Stimulated activated CD8-positive, alpha-beta memory T cell treated with anti-CD3 and anti-CD28 coated beads, Interleukin-15, amount 100 ng/mL, for 1 hour (primary cell): ENCODE measurements around the gene FYN.
"Not testable (repeated sequence)": the region's sequence is repeated elsewhere in the genome, so short reads cannot be mapped to it uniquely, and the experiment has no call there.

Experiments used
- DNase-seq: peaks from one replicate; pipeline ENCODE4 v3.0.0-alpha.2; 2020; ENCODE audit warnings: low read depth

Gene FYN

GRCh38 chr6:111706841-111707391 is 166.3 kb downstream of the FYN start:
- DNase-seq = no peak

- DNase-seq = no peak
Measured at GRCh38 chr6:111703723-111704122, 169.5 kb downstream of the FYN start.

- no peak for DNase-seq
Measured at GRCh38 chr6:111702268-111702667, 171.0 kb downstream of the FYN start.

GRCh38 chr6:111701146-111701545 is 172.1 kb downstream of the FYN start:
- no peak for DNase-seq

- no peak for DNase-seq
Measured at GRCh38 chr6:111700135-111700690, 173.0 kb downstream of the FYN start.

- DNase-seq = no peak
Measured at GRCh38 chr6:111699123-111699522, 174.1 kb downstream of the FYN start.

- no peak for DNase-seq
Measured at GRCh38 chr6:111696814-111697213, 176.4 kb downstream of the FYN start.

GRCh38 chr6:111692327-111693164 is 180.7 kb downstream of the FYN start:
- no peak for DNase-seq

GRCh38 chr6:111691345-111692225 is 181.7 kb downstream of the FYN start:
- no peak for DNase-seq

- no peak for DNase-seq
Measured at GRCh38 chr6:111689946-111690345, 183.3 kb downstream of the FYN start.

GRCh38 chr6:111689419-111689818 is 183.8 kb downstream of the FYN start:
- no peak for DNase-seq

GRCh38 chr6:111688331-111688730 is 184.9 kb downstream of the FYN start:
- DNase-seq = no peak

- no peak for DNase-seq
Measured at GRCh38 chr6:111687652-111688051, 185.6 kb downstream of the FYN start.

- DNase-seq = no peak
Measured at GRCh38 chr6:111686932-111687266, 186.4 kb downstream of the FYN start.

GRCh38 chr6:111686249-111686931 is 186.9 kb downstream of the FYN start:
- DNase-seq = no peak

GRCh38 chr6:111685526-111685925 is 187.7 kb downstream of the FYN start:
- no peak for DNase-seq

- DNase-seq = no peak
Measured at GRCh38 chr6:111685058-111685457, 188.2 kb downstream of the FYN start.

- DNase-seq = no peak
Measured at GRCh38 chr6:111683749-111684267, 189.4 kb downstream of the FYN start.

- DNase-seq = no peak
Measured at GRCh38 chr6:111683157-111683556, 190.1 kb downstream of the FYN start.

GRCh38 chr6:111681860-111682259 is 191.4 kb downstream of the FYN start:
- DNase-seq = no peak

GRCh38 chr6:111680811-111681609 is 192.2 kb downstream of the FYN start:
- DNase-seq = not testable (repeated sequence)
